Measurements from ENCODE around the gene TUFT1.

DNA sequence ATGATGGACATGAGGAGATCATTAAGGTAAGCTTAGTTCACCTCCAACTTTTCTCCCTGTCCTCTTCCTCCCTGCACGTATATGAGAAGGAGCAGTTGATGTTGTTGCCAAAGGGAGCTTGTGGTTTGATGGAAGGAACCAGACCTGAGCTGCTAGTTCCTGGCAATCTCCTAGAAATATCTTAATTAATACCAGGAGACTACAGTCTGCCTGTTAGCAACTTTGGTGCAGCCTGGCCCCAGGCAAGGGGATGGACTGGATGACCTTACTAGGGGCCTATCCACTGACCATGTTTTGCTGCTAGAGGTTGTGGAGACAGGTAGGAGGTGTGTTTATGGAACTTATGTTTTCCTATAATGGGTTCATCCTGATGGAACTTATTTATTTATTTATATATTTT, 22.6 kb downstream of the TUFT1 start:
- TF ChIP-seq, protein P1, sequence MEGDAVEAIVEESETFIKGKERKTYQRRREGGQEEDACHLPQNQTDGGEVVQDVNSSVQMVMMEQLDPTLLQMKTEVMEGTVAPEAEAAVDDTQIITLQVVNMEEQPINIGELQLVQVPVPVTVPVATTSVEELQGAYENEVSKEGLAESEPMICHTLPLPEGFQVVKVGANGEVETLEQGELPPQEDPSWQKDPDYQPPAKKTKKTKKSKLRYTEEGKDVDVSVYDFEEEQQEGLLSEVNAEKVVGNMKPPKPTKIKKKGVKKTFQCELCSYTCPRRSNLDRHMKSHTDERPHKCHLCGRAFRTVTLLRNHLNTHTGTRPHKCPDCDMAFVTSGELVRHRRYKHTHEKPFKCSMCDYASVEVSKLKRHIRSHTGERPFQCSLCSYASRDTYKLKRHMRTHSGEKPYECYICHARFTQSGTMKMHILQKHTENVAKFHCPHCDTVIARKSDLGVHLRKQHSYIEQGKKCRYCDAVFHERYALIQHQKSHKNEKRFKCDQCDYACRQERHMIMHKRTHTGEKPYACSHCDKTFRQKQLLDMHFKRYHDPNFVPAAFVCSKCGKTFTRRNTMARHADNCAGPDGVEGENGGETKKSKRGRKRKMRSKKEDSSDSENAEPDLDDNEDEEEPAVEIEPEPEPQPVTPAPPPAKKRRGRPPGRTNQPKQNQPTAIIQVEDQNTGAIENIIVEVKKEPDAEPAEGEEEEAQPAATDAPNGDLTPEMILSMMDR (IDR thresholded peaks at IDR 0.05 in 8 of 11, conservative IDR thresholded peaks at IDR 0.05 in 3 of 11) = no peak
- TF ChIP-seq POLR2AphosphoS5 (IDR thresholded peaks at IDR 0.05) (no peak), POLR2A (IDR thresholded peaks at IDR 0.05) (no peak)

Measured in spleen (tissue), 7 donors.